DLD1 (cell line): Measurements from ENCODE around the gene RHOB.
"Not testable (repeated sequence)": the region's sequence is repeated elsewhere in the genome, so short reads cannot be mapped to it uniquely, and the experiment has no call there.

Experiments
- in situ Hi-C: cut with HindIII; loops from 2 replicates; pipeline ENCODE4 v1.10.0; 2017; ENCODE audit warnings: low sequenced_read_pairs

The RHOB gene

DNA sequence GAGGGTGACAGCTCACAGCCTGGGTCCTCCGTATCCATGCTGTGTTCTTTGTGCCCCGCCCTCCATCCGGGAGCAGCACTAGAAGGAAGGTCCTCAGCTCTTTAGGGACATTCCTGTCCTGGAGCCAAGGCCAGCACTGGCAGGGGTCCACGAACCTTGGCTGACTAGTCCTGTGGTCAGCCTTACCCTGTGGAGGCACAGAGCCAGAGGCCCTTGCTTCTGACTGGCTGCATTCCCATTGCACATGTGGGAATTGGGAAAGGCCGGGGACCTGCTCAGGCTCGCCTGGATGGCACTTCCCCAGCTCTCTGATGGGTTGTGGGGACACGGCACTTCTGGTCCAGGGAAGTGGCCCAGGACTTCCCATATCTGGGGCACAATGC is 24.9 kb upstream of the RHOB start:
- in situ Hi-C loops = no loop called here

DNA sequence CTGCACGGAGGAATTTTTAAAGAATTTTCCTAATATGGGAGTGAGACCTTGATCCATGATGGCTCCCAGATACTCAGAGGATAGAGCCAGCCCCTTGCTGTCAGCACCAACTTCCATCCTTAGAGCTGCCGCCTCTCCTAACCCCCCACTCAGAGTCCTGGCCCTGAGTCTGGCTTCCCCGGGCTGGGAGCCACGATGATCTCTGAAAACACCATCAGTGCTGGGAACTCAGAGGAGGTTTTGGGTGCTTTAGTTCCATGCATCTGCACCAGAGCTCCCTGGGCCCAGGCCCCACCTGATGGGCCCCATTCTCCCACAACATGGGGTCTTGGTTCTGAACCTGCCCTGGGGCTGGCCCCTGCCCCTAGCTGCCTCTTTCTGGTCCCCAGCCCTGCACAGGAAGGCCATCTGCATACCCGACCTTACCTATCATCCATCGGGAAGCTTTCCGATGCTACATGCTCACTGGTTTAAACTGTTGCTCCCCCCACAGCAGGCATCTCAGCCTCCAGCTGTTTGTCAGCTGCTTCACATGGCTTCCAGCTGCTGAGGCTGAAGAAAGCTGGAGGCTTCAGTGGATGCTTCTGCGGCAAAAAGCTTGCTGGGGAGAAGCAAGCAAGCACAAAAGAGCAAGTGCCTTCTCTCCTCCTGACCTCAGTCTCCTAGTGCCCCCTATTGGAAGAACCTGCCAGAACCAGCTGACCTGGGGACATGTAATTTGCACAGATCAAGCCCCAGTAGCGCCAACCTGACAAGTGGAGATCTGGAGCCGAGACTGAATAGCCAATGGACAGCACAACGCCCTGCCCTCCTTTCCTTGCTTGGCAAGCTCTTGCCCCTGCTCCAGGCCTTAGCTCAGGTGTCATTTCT is 24.2 kb upstream of the RHOB start:
- in situ Hi-C loops = no loop called here

DNA sequence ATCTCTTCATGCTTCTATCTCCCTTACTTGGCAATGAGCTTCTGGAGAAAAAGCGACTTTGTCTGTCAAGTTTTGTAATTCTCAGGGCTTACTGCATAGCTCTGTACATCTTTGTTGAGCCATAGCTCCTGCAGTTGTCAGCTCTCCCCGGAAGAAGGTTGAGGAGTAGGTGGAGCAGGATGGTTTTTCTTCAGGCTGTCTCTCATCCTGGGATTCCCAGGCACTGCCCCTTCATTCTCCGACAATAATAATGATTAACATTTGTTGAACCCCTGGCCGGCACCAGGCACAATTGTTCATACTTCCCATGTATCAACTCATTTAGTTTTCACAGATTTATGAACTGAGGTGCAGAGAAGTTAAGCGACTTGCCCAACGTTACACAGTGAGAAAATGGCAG is 23.5 kb upstream of the RHOB start:
- in situ Hi-C loops = no loop called here

DNA sequence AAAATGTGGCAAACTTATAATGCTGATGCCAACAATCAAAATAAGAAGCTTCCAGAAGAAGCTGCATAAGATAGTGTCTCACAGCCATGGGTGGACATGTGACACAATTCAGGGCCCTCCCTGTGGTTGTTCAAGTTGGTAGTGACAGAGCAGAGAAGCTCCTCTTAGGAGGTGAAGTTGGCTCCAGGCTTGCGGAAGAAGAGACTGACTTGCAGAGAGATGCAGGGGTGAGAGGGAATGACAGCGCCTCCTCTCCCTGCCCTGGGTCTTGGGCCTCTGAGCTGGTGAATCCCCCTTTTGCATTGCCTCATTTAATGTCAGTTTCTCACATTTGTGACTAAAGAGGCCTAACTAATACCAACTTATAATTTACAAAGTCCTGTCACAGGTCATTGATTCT is 23.0 kb upstream of the RHOB start:
- in situ Hi-C loops = no loop called here

DNA sequence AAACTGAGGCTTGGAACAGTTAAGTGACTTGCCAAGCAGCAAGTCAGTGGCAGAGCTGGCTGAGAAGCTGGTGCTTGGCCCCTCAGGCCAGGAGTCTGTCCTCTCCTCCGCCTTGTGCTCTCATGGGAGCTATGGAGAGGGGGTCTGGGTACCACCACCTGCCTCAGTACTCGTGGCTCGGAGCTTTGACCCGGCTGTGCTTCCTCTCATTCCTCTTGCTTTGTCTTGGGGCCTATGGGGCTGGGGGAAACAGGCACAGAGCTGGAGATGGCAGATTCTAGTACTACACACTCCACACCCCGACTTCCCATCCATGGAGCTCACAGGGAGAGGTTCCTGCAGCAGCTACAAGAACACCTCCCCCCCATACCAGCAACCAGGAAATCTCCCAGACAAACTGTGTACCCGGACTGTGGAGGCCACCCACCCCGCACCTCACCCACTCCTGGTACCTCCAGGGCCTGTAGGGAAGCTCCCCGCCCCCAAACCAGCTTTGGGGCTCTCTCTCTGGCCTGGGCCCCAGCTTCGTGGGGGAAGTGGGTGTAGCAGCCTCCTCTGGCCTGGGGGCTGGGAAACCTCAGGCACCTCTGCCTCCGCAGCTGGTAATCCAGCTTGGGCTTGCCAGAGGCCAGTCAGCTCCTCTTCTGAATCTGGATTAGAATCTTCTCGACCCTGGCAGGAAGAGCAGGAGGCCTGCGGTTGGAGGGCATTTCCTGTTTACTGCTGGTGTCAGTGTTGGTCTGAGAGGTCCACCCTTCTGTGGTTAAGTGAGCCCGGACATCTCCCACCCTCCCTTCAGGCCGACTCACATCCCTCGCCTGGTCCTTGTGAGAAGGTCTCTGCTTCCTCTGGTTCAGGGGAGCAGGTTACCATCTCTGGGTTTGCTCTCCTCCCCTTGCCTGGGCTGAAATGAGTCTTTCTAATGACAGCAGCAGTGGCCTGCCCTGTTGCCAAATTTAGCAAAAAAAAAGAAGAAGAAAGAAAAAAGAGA is 22.3 kb upstream of the RHOB start:
- in situ Hi-C loops = no loop called here

DNA sequence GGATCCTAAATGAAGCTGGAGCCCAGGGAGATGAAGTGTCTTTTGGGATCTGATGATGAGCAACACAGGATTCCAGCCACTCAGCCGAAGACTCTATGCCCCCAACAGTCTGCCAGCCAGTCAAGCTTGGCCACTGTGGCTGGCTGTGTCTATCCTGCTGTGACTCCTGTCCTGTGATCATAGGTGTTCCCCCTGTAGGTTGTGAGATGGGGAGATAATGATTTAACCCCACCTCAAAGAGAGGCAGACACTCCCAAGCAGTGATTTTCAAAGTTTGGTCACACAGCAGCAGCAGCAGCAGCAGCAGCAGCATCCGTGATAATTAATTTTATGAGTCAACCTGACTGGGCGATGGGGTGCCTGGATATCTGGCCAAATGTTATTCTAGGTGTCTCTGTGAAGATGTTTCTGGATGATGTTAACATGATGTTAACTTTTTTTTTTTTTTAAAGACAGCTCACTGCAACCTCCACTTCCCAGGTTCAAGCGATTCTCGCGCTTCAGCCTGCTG is 21.4 kb upstream of the RHOB start:
- in situ Hi-C loops = no loop called here

DNA sequence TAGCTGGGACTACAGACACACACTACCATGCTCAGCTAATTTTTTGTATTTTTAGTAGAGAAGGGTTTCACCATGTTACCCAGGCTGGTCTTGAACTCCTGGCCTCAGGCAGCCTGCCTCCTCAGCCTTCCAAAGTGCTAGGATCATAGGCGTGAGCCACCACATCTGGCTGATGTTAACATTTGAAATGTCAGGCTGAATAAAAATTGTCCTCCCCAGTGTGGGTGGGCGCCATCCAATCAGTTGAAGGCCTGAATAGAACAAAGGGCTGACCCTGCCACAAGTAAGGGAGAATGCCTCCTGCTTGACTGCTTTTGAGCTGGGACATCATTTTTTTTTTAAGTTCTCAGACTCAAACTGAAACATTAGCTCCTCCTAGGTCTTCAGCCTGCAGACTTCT is 21.0 kb upstream of the RHOB start:
- in situ Hi-C loops = no loop called here

DNA sequence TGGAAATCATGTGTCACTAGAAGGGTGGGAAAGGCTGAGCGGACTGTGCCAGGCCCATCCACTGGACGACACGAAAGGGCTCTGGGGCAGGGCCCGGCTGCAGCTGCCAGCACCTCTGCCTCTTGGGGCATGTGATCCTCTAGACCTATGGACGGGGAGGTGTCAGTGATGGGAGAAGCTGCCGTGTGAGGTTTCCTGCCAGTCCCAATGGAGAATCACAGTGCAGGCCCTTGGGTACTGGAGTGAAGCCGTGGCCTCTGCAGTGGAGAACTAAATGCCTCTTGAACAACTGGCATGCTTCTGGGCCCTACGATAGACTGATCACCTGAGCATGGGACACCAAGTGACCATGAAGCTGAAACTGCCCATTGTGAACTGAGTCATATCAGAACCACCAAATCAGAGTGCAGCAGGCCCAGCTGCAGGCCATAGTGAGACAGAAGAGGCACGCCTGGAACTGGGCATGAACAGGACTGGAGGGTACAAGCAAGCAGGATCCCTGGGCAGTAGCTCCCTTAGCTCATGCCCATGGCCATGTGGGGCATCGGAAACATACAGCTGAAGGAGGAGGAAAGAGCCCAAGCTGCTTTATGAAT is 18.8 kb upstream of the RHOB start:
- in situ Hi-C loops = no loop called here

DNA sequence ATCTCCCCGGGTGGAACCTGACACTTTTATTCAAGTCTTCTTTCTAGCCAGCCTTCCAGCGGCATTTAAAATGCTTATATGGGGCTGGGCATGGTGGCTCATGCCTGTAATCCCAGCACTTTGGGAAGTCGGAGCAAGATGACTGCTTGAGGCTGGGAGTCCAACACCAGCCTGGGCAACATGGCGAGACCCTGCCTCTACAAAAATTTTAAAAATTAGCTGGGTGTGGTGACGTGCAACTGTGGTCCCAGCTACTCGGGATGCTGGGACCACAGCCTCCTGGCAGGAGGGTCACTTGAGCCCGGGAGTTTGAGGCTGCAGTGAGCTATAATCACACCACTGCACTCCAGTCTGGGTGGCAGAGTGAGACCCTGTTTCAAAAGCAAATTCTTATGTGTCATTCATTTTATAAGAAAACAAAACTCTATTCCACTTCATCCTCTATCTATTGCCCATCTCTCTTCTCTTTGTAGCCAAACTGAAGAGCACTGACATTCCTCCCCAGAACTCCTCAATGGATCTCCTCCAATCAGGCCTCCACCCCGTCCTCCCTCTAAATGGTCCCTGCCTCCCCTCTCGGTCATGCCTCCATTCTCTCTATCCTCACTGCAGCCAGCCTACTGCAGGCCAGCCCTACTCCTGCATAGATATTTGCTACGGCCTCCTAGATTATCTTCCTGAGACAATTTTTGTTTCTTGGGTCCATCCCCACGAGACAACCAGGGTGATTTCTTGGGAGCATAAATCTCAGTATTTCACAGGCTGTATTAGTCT is 18.0 kb upstream of the RHOB start:
- in situ Hi-C loops = no loop called here

DNA sequence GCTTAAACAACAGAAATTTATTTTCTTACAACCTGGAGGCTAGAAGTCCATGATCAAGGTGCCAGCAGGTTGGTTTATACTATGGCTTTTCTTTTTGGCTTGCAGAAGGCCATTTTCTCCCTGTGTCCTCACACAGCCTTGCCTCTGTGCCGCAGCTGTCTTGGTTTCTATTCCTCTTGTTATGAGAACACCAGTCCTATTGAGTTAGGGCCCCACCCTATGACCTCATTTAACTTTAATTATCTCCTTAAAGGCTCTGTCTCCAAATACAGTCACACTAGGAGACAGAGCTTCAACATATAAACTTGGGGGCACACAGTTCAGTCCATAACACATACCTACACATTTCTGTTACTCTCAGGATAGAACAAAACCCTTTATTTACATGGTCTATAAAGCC is 17.3 kb upstream of the RHOB start:
- in situ Hi-C loops = no loop called here

DNA sequence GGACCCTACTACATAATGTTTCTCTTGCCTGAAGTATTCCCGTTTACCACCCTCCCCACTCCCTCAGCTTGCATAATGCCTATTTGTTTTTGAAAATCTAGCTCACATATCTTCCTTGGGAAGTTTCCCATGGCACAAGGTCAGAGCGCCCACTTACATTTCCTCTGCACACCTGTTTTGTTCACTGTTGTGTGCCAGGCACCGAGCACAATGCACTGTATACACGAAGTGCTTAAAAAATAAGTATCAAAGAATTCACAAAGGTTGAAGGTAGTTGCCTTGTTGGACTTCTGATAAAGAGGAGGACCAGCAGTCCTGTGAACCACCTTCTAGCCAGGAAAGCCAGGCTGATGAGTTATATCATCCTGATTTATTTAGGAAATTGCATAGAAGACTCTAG is 16.8 kb upstream of the RHOB start:
- in situ Hi-C loops = no loop called here

DNA sequence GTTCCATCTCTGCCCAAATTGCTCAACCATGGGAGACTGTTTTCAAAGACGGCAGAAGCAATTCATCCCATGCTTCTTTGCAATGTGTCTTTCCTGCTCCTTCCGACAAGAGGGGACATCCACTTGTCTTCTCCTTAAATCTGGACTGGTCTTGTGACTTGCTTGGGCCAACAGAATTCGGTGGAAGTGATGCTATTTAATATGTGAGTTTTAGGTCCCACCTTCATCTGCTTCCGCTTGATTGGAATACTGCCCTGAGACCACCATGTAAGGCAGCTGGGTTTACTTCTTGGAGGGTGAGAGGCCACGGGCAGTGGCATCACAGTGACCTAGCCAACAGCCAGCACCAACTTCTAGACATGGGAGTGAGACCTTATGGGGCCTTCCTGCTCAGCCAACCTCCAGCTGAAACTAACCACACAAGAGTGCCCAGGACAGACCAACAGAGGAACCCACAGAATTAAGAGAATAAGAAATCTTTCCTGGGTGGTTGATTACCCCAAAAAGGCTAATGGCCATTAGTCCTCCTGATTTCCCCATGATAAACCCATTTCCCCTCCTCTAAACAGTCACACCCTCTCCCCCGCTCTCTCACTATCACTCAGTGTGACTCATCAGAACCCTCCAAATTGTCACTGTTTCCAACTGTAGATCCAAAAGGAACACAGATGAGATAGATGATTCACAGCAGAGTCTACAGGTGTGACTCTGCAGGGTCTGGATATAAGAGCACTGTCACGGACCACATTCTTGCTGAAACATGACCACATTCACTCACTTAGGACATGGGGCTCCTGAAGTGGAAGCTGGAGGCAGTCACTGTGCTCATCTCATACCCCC is 16.2 kb upstream of the RHOB start:
- in situ Hi-C loops = no loop called here

DNA sequence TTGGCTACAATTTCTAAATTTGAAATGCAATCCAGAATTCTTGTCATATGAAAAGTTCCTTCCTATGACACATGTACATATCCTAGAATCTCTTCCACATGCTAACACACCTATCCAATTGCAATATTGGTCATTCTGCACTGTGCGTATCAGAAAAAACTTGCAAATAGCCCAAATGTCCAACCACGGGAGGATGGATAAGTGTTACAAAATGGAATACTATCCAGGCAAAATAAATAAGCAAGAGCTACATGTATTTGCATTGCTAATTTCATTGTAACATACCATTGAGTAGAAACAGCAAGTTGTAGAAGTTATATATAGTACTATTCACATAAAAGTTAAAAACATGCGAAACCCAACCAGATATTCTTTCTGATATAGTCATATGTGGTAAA is 15.6 kb upstream of the RHOB start:
- in situ Hi-C loops = no loop called here

DNA sequence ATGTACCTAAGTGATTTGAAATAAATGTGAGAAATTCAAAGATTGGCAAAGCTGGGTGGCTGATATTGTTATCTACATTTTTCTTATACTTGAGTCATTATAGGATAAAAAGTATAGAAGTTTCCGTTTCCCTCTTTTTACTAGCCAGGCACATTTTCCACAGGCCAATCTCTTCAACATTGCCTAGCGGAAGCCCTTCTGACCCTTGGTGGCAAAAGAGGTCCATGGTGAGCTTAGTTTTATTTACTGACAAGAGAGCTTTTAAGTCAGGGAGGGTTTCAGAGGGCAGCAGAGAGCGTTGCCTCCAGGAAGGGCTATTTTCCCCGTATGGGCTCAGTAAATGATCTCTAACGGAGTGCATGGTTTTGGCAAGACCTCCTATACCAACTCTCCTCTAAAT is 15.1 kb upstream of the RHOB start:
- in situ Hi-C loops = no loop called here

DNA sequence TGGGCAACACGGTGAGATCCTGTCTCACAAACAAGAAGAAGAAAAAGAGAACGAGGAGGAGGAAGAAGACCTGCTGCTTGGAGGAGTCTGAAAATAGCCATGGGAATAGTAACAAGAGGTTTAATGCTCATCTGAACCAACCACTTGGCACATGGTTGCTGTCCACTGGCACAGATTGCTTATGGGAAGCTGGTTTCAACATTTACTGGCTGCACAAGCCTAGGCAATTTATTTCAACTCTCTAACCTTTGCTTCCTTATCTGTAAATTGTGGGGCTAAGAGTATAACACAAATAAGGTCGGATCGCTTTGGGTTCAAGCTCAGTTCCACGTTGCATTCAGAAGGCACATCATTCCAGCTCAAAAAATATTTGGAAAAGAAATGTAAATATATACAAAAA is 14.2 kb upstream of the RHOB start:
- in situ Hi-C loops = no loop called here

DNA sequence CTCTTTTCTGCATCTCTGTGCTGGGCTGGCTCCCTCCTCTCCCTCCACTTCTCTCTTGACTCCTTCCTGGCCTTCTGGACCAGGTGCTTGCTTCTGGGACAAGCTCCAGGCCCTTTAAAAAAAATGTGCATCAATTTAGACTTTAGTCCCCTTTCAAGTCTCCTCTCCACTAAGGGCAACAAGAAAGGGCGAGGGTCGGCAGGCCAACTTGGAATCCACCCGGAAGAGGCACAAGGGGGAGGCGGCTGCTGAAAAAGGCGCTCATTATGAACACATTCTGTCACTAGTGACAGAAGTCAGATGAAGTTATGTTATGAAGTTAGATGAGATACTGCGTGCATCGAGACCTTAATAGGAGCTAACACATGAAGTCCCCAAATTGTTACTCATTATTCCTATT is 13.6 kb upstream of the RHOB start:
- in situ Hi-C loops = no loop called here

DNA sequence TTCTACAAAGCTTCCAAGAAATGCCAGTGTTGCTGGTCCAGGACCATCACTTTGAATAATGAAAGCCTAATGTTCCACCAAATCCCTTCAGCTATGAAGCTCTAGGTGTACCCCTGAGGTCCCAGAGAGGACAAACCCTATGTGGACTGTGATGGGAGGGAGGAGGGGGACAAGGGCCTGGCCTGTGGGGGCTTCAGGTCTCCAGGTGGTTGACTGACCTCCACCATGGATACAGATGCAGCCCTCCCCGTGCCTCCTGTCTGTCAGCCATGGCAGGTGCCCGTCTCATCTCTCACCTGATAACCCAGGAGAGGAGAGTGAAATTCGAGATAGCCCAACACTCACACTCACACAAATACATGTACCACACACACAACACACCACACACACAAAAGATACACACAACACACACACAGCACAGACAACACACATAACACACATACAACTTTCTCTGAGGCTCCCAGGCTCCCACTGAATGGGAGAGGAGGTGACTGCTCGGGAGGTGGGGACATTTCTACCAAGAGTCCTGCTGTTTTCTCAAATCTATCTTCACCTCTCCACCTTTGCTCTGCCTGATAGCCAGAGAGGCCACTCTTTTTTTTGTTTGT is 12.8 kb upstream of the RHOB start:
- in situ Hi-C loops = no loop called here

DNA sequence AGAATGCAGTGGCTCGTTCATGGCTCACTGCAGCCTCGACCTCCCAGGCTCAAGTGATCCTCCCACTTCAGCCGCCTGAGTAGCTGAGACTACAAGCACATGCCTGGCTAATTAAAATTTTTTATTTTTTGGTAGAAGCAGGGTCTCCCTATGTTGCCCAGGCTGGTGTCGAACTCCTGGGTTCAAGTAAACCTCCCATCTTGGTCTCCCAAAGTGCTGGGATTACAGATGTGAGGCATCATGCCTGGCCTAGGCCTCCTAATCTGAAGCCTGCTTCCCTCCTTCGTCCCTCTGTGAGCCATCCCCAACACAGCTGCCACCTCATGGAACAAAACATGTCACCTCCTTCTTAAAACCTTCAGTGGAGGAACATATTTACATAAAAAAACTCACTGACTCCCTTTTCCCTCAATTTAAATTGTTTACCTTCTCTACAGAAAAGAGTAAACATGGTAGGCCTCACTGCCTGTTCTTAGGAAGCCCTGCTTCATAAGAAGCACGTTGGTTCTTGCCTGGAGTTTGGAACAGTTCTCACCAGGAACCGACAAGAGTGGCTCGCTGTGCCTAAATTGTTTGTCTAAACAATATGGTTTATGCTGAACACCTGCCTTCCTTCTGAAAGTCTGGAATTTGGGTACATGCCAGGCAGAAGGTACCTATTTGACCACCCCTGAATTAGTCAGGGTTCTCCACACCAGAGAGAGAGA is 12.1 kb upstream of the RHOB start:
- in situ Hi-C loops = no loop called here

DNA sequence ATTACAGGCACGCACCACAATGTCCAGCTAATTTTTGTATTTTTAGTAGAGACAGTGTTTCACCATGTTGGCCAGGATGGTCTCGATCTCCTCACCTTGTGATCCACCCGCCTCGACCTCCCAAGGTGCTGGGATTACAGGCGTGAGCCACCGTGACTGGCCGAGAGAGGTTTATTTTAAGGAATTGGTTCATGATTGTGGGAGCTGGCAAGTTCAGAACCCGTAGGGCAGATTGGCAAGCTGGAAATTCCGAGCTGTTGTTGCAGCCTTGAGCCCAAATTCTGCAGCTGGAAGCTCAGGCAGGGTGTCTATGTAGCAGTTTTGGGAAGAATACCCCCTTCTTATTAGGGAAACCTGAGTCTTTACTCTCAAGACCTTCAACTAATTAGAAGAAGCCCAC is 11.4 kb upstream of the RHOB start:
- in situ Hi-C loops = not testable (repeated sequence)
